ENCODE results near the gene INSYN2B.

Gene INSYN2B

GRCh38 chr5:169905017-169905416, 75.3 kb downstream of the INSYN2B start:
- Histone ChIP-seq H4K20me1 (ENCODE audit: insufficient read depth, low read length) (0 out of 2 replicates have a peak, but pooled peaks cover 8% of the 10 kb centered on the region), H3K9ac (ENCODE audit: low read depth, low read length) (no peak overlapping the region), H3K4me1 (ENCODE audit: insufficient read depth, low read length) (no peaks in the 10 kb centered on the region), H2AFZ (ENCODE audit: low read depth, low read length) (no peak overlapping the region), H3K79me2 (ENCODE audit: insufficient read depth, low read length) (no peaks in the 10 kb centered on the region), H3K4me3 (ENCODE audit: low read depth in 1 of 2, low read length in 2 of 2) (no peak overlapping the region), H3K9me3 (ENCODE audit: insufficient read depth, low read length, severe bottlenecking) (no peaks in the 10 kb centered on the region), H3K4me2 (ENCODE audit: insufficient read depth, low read length) (no peak overlapping the region), H3K36me3 (ENCODE audit: insufficient read depth, low read length) (peaks cover 20% of the 10 kb centered on the region), H3K27me3 (ENCODE audit: insufficient read depth, low read length, poor library complexity) (no peaks in the 10 kb centered on the region), H3K27ac (ENCODE audit: low read length) (no peak overlapping the region)
- DNase-seq (no peak), ATAC-seq (ENCODE audit: insufficient read depth, low read depth) (no peak)
- TF ChIP-seq EZH2 (IDR thresholded peaks at IDR 0.05; ENCODE audit: borderline replicate concordance, low read depth, low read length, severe bottlenecking) (no peak), CTCF (IDR thresholded peaks at IDR 0.05; ENCODE audit: borderline replicate concordance, extremely low read depth, low read length, poor library complexity, severe bottlenecking) (no peak)

DNA sequence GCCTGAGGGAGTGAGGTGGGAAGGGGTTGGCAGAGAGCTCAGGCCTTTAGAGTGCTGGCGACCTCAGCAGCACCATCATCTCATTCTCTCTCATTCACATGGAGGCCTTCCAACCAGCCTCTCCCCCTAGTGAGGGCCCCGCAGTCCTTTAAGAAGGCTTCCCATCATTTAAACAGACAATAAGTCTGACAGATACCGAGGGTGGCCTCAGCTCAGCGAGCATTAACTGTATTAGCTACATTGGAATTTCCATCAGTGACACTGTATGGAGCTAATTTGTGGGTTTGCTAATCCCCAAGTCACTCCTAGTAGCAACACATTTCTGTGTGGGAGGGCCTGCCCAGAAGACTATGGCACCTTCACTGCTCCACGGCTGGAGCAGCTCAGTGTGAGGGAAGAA, 75.8 kb downstream of the INSYN2B start:
- DNase-seq (no peak), ATAC-seq (ENCODE audit: insufficient read depth, low read depth) (no peak)
- no peak overlapping the region for H3K27ac ChIP-seq (ENCODE audit: low read length)
- H3K9me3 ChIP-seq (ENCODE audit: insufficient read depth, low read length, severe bottlenecking) = no peaks in the 10 kb centered on the region
- no peaks in the 10 kb centered on the region for H3K4me1 ChIP-seq (ENCODE audit: insufficient read depth, low read length)
- H3K27me3 ChIP-seq (ENCODE audit: insufficient read depth, low read length, poor library complexity) = no peaks in the 10 kb centered on the region
- H3K79me2 ChIP-seq (ENCODE audit: insufficient read depth, low read length) = no peaks in the 10 kb centered on the region
- H3K4me3 ChIP-seq (ENCODE audit: low read depth in 1 of 2, low read length in 2 of 2) = no peak overlapping the region
- H3K9ac ChIP-seq (ENCODE audit: low read depth, low read length) = no peak overlapping the region
- H2AFZ ChIP-seq (ENCODE audit: low read depth, low read length) = no peak overlapping the region
- 0 out of 2 replicates have a peak, but pooled peaks cover 8% of the 10 kb centered on the region for H4K20me1 ChIP-seq (ENCODE audit: insufficient read depth, low read length)
- TF ChIP-seq CTCF (IDR thresholded peaks at IDR 0.05; ENCODE audit: borderline replicate concordance, extremely low read depth, low read length, poor library complexity, severe bottlenecking) = no peak
- no peak for TF ChIP-seq EZH2 (IDR thresholded peaks at IDR 0.05; ENCODE audit: borderline replicate concordance, low read depth, low read length, severe bottlenecking)
- H3K4me2 ChIP-seq (ENCODE audit: insufficient read depth, low read length) = no peak overlapping the region
- peaks cover 22% of the 10 kb centered on the region for H3K36me3 ChIP-seq (ENCODE audit: insufficient read depth, low read length)

DNA sequence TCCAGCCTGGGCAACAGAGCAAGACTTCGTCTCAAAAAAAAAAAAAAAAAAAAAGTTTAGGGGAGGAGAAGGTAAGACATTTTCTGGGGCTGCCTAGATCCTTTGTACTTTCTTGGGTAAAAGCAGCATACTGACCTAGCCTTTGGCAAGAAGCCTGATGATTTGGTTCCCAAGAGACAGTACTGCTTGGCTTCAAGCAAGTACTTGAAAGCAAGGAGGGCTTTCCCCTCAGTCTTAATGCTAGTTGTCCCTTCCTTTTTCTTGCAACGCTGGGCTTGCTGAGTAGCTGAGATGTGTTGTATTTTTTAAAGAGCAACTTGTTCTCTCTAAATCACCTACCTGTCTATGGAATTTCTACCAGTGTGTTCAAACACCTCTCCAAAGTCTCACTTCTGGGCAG, 76.2 kb downstream of the INSYN2B start:
- Histone ChIP-seq H3K79me2 (ENCODE audit: insufficient read depth, low read length) (no peaks in the 10 kb centered on the region), H4K20me1 (ENCODE audit: insufficient read depth, low read length) (0 out of 2 replicates have a peak, but pooled peaks cover 8% of the 10 kb centered on the region), H3K27ac (ENCODE audit: low read length) (no peak overlapping the region), H3K4me2 (ENCODE audit: insufficient read depth, low read length) (no peak overlapping the region), H3K4me1 (ENCODE audit: insufficient read depth, low read length) (no peaks in the 10 kb centered on the region), H3K27me3 (ENCODE audit: insufficient read depth, low read length, poor library complexity) (no peaks in the 10 kb centered on the region), H3K9ac (ENCODE audit: low read depth, low read length) (no peak overlapping the region), H3K36me3 (ENCODE audit: insufficient read depth, low read length) (peaks cover 22% of the 10 kb centered on the region), H2AFZ (ENCODE audit: low read depth, low read length) (no peak overlapping the region), H3K4me3 (ENCODE audit: low read depth in 1 of 2, low read length in 2 of 2) (no peak overlapping the region), H3K9me3 (ENCODE audit: insufficient read depth, low read length, severe bottlenecking) (no peaks in the 10 kb centered on the region)
- TF ChIP-seq EZH2 (IDR thresholded peaks at IDR 0.05; ENCODE audit: borderline replicate concordance, low read depth, low read length, severe bottlenecking) = no peak
- TF ChIP-seq CTCF (IDR thresholded peaks at IDR 0.05; ENCODE audit: borderline replicate concordance, extremely low read depth, low read length, poor library complexity, severe bottlenecking) = no peak
- DNase-seq (no peak), ATAC-seq (ENCODE audit: insufficient read depth, low read depth) (no peak)

- Histone ChIP-seq H3K4me3 (ENCODE audit: low read depth in 1 of 2, low read length in 2 of 2) (no peak overlapping the region), H4K20me1 (ENCODE audit: insufficient read depth, low read length) (0 out of 2 replicates have a peak, but pooled peaks cover 6% of the 10 kb centered on the region), H2AFZ (ENCODE audit: low read depth, low read length) (no peak overlapping the region), H3K79me2 (ENCODE audit: insufficient read depth, low read length) (no peaks in the 10 kb centered on the region), H3K27me3 (ENCODE audit: insufficient read depth, low read length, poor library complexity) (no peaks in the 10 kb centered on the region), H3K9me3 (ENCODE audit: insufficient read depth, low read length, severe bottlenecking) (no peaks in the 10 kb centered on the region), H3K4me2 (ENCODE audit: insufficient read depth, low read length) (no peak overlapping the region), H3K27ac (ENCODE audit: low read length) (0 out of 2 replicates have a peak overlapping the region, but pooled peaks have one; percentile 2), H3K36me3 (ENCODE audit: insufficient read depth, low read length) (peaks cover 39% of the 10 kb centered on the region), H3K4me1 (ENCODE audit: insufficient read depth, low read length) (no peaks in the 10 kb centered on the region), H3K9ac (ENCODE audit: low read depth, low read length) (no peak overlapping the region)
- ATAC-seq (ENCODE audit: insufficient read depth, low read depth) (no peak), DNase-seq (no peak)
- TF ChIP-seq EZH2 (IDR thresholded peaks at IDR 0.05; ENCODE audit: borderline replicate concordance, low read depth, low read length, severe bottlenecking) = no peak
Observed at GRCh38 chr5:169901896-169902295, 78.4 kb downstream of the INSYN2B start.

Measured in DND-41 (cell line).